ENCODE measurements around the gene CDK14. TPM values are rescaled to one million over a fixed set of nuclear protein-coding genes. Genes with fewer than 3 reads are reported as not detected.

CDK14 gene
- total RNA-seq, 6 donors from 2014 or later: 21.7 to 53.4 (median 37.1) TPM

DNA sequence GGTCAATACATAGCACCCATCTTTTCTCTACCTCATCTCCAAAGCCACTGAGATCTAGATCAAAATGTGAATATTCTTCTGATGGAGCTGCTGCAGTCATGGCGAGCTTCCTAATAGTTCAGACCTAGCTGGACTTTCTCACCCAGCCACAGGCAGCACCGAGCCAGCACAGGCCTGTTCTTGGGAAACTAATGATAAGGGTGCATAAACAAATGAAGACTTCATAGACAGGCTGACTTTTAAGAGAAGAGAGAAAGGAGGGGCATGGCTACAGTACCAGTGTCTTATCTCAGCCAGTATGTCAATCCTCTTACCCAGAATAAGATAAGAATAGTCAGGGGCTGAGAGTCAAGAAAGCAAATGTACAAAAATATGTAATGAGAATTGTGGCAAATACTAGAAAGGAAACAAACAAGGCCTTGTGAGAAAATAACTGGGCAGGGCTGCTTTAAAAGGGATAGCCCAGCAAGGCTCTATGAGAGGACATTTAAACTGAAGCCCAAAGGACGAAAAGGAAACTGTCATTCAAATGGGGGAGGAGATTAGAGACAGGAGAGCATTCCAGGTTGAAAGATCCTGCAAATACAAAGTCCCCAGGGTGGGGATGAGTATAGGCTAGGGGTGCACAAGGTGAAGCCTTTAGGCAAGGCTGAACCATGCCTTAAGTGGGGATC is 21.8 kb upstream of the CDK14 start:
- H3K27ac ChIP-seq: peak overlapping the region in 1 of 4 donors; percentile 5
- H3K4me1 ChIP-seq: peaks cover 0 to 4% (median 1%) of the 10 kb centered on the region in 4 donors
- H3K27me3 ChIP-seq: no peaks in the 10 kb centered on the region
- WGBS, 2 donors: 38 to 49% methylated on average over 3 of the region's 3 CpGs
- DNase-seq: no peak
- TF ChIP-seq, protein P1, sequence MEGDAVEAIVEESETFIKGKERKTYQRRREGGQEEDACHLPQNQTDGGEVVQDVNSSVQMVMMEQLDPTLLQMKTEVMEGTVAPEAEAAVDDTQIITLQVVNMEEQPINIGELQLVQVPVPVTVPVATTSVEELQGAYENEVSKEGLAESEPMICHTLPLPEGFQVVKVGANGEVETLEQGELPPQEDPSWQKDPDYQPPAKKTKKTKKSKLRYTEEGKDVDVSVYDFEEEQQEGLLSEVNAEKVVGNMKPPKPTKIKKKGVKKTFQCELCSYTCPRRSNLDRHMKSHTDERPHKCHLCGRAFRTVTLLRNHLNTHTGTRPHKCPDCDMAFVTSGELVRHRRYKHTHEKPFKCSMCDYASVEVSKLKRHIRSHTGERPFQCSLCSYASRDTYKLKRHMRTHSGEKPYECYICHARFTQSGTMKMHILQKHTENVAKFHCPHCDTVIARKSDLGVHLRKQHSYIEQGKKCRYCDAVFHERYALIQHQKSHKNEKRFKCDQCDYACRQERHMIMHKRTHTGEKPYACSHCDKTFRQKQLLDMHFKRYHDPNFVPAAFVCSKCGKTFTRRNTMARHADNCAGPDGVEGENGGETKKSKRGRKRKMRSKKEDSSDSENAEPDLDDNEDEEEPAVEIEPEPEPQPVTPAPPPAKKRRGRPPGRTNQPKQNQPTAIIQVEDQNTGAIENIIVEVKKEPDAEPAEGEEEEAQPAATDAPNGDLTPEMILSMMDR (IDR thresholded peaks at IDR 0.05): no peak
- no peaks in the 10 kb centered on the region for H3K36me3 ChIP-seq
- H3K4me3 ChIP-seq: no peak overlapping the region
- ATAC-seq (ENCODE audit: low FRiP score in 2 of 2): peak in 1 of 2 donors; percentile 35
- H3K9me3 ChIP-seq: no peaks in the 10 kb centered on the region

DNA sequence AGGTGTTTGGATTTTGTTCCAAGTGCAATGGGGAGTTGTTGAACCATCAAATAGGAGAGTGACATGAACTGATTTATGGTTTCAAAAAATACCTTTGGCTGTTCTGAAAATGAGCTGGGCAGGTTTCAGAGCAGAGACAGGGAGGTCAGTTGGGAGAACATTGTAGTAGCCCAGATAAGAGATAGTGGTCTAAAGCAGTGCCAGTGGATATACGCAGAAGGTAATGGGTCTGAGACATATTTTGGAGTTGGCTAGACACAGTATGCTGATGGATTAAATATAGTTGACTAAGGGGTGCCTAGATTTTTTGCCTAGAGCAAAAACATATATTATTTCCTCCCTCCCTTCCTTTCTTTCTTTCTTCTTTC is 21.3 kb upstream of the CDK14 start:
- 94 to 100% methylated on average over 1 of the region's 1 CpG for WGBS, 2 donors
- DNase-seq (no peak), ATAC-seq (ENCODE audit: low FRiP score in 2 of 2) (no peak)
- peak overlapping the region in 1 of 4 donors; percentile 5 for H3K27ac ChIP-seq
- no peaks in the 10 kb centered on the region for H3K36me3 ChIP-seq
- no peak overlapping the region for H3K4me3 ChIP-seq
- no peak for TF ChIP-seq EP300 (IDR thresholded peaks at IDR 0.05)
- no peaks in the 10 kb centered on the region for H3K27me3 ChIP-seq
- peaks cover 0 to 8% (median 3%) of the 10 kb centered on the region in 4 donors for H3K4me1 ChIP-seq
- no peaks in the 10 kb centered on the region for H3K9me3 ChIP-seq

DNA sequence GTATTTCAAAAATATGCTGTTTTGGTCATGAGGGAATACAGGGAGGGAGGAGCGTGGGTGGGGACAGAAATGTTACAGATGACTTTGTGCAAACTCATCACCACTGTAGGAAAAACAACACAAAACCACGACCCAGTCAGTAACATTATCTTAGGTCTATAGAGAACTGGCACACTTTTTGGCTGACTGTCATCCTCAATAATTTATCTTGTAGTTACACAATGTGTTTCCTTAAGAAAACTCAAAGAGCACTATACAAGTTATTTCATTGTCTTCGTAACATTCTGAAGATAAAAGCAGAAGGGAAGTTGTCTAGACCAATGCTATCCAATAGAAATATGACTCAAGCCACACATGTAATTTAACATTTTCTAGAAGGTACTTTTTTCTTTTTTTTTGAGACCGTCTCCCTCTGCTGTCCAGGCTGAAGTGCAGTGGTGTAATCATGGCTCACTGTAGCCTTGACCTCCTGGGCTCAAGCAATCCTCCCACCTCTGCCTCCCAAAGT is 16.9 kb upstream of the CDK14 start:
- Histone ChIP-seq H3K9me3 (no peaks in the 10 kb centered on the region), H3K4me1 (peaks cover 0 to 8% (median 3%) of the 10 kb centered on the region in 4 donors), H3K36me3 (no peaks in the 10 kb centered on the region), H3K4me3 (no peak overlapping the region), H3K27me3 (no peaks in the 10 kb centered on the region), H3K27ac (peak overlapping the region in 2 of 4 donors; percentile 43 to 60)
- ATAC-seq (ENCODE audit: low FRiP score in 2 of 2) (peak in 1 of 2 donors; percentile 28), DNase-seq (no peak)
- 36% methylated on average over 4 of the region's 4 CpGs for WGBS, 2 donors
- TF ChIP-seq, protein P1 (IDR thresholded peaks at IDR 0.05): no peak
- TF ChIP-seq EP300 (IDR thresholded peaks at IDR 0.05) (no peak), POLR2A (IDR thresholded peaks at IDR 0.05) (no peak), POLR2AphosphoS5 (IDR thresholded peaks at IDR 0.05) (no peak)

DNA sequence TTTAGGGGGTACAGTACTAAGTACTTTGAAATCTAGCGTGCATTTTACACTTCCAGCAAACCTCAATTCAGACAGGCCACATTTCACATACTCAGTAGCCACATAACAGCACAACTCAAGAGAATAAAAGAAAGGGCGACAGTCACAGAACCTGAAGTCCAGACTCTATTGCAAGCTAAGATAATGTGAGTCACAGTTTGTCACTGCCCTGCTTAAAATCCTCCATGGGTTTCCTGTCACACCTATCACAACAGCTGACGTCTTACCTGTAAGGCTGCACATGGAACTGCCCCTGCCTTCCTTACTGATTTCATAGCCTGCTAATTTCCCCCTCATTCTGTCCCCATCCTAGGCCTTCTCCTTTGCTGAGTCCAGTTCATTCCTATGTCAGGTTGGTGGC is 16.1 kb upstream of the CDK14 start:
- Histone ChIP-seq H3K4me3 (no peak overlapping the region), H3K9me3 (no peaks in the 10 kb centered on the region), H3K36me3 (no peaks in the 10 kb centered on the region), H3K27me3 (no peaks in the 10 kb centered on the region), H3K4me1 (peaks cover 0 to 8% (median 3%) of the 10 kb centered on the region in 4 donors), H3K27ac (peak overlapping the region in 1 of 4 donors; percentile 60)
- no peak for DNase-seq
- 84 to 92% methylated on average over 3 of the region's 3 CpGs for WGBS, 2 donors
- no peak for ATAC-seq (ENCODE audit: low FRiP score in 2 of 2)
- TF ChIP-seq, protein P1 (IDR thresholded peaks at IDR 0.05): no peak
- no peak for TF ChIP-seq EP300 (IDR thresholded peaks at IDR 0.05)
- TF ChIP-seq POLR2AphosphoS5 (IDR thresholded peaks at IDR 0.05): no peak
- TF ChIP-seq POLR2A (IDR thresholded peaks at IDR 0.05): no peak

DNA sequence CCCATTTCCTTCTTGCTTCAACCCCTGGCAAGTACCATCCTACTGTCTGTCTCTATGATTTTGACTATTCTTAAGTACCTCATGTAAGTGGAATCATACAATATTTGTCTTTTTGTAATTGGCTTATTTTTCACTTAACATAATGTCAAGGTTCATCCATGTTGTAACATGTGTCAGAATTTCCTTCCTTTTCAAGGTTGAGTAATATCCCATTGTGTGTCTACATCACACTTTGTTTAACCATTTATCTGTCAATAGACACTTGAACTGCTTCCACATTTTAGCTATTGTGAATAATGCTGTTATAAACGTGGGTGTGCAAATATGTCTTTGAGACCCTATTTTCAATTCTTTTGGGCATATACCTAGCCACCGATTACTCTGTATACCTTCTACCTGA is 14.0 kb upstream of the CDK14 start:
- TF ChIP-seq EP300 (IDR thresholded peaks at IDR 0.05): peak in 1 of 4 donors; percentile 9
- TF ChIP-seq POLR2AphosphoS5 (IDR thresholded peaks at IDR 0.05): no peak
- 52 to 73% methylated on average over 2 of the region's 2 CpGs for WGBS, 2 donors
- H3K27me3 ChIP-seq: no peaks in the 10 kb centered on the region
- peaks cover 0 to 8% (median 3%) of the 10 kb centered on the region in 4 donors for H3K4me1 ChIP-seq
- peak overlapping the region in 1 of 4 donors; percentile 30 for H3K27ac ChIP-seq
- ATAC-seq (ENCODE audit: low FRiP score in 2 of 2) (peak in 1 of 2 donors; percentile 43), DNase-seq (no peak)
- H3K36me3 ChIP-seq: no peaks in the 10 kb centered on the region
- H3K9me3 ChIP-seq: no peaks in the 10 kb centered on the region
- H3K4me3 ChIP-seq: no peak overlapping the region

DNA sequence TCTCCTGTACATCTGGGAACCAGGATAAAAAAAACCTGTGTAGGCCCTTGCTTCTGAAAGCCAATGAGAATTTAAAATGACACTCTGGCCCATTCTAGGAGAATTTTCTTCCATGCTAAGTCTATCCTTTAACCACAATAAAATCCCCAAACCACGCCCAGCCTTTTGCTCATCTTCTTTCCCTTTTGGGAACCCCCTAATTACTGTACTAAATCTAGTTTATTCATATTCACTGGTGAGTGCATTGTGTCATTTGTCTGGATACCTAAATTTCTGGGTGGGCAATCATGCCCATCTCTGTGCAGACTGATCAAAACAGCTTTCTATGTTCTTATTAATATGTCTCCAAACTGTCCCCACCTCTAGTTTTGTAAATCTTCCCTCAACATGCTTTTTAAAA is 11.7 kb upstream of the CDK14 start:
- WGBS, 2 donors: 84 to 89% methylated on average over 1 of the region's 1 CpG
- Histone ChIP-seq H3K36me3 (no peaks in the 10 kb centered on the region), H3K4me3 (no peak overlapping the region), H3K9me3 (no peaks in the 10 kb centered on the region), H3K27me3 (no peaks in the 10 kb centered on the region), H3K27ac (no peak overlapping the region), H3K4me1 (peaks cover 0 to 3% (median under 1%) of the 10 kb centered on the region in 4 donors)
- DNase-seq (no peak), ATAC-seq (ENCODE audit: low FRiP score in 2 of 2) (no peak)
- TF ChIP-seq, protein P1 (IDR thresholded peaks at IDR 0.05): no peak
- TF ChIP-seq EP300 (IDR thresholded peaks at IDR 0.05): no peak
- no peak for TF ChIP-seq POLR2A (IDR thresholded peaks at IDR 0.05)
- no peak for TF ChIP-seq POLR2AphosphoS5 (IDR thresholded peaks at IDR 0.05)

All from upper lobe of left lung (tissue), 6 donors.